ENCODE measurements around the gene PFKFB4.
A peak's percentile ranks its signal among the peaks of the same experiment; 100 is the strongest.

DNA sequence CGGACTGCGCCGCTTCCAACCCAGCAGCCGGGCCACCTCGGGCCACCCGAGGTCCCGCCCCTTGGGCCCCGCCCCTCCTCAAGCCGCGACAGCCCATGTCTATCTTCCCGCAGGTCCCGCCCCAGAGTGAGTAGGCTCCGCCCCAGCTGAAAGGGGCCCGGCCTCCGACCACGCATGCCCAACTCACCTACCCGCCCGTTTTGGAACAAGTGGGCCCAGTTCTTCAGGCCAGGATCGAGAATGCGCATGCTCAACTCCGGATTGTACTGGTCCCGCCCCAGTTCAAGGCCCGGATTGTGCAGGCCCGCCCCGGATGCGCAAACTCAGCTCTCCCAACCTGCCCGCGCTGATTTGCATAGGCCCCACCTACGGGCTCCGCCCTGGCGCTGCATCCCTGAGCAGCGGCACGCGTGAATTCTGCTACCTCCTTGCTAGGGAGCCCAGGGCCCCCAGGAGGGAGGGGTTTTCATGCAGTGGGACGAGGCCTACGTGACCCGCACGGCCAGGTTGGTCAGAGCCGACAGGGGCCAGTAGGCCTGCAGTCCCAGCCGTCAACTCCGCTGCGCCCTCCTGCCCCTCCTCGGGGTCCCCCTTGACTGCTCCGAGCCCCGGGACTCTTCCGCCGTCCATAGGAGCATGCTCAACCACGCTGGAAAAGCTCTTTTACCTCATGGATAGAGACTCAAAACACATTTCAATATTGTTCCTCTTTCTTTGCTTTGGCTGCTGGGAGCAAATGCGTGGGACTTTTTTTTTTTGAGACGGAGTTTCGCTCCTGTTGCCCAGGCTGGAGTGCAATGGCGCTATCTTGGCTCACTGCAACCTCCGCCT, at the start of gene PFKFB4:
- TF ChIP-seq, protein P1, sequence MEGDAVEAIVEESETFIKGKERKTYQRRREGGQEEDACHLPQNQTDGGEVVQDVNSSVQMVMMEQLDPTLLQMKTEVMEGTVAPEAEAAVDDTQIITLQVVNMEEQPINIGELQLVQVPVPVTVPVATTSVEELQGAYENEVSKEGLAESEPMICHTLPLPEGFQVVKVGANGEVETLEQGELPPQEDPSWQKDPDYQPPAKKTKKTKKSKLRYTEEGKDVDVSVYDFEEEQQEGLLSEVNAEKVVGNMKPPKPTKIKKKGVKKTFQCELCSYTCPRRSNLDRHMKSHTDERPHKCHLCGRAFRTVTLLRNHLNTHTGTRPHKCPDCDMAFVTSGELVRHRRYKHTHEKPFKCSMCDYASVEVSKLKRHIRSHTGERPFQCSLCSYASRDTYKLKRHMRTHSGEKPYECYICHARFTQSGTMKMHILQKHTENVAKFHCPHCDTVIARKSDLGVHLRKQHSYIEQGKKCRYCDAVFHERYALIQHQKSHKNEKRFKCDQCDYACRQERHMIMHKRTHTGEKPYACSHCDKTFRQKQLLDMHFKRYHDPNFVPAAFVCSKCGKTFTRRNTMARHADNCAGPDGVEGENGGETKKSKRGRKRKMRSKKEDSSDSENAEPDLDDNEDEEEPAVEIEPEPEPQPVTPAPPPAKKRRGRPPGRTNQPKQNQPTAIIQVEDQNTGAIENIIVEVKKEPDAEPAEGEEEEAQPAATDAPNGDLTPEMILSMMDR (IDR thresholded peaks at IDR 0.05), result peak in 1 of 6 experiments; percentile 20
- no peak for TF ChIP-seq POLR2A (IDR thresholded peaks at IDR 0.05)
